Neuronal stem cell (in vitro differentiated cells): Measurements from ENCODE around the gene PDK1.

Experiments
- DNase-seq: peaks from one replicate; pipeline ENCODE4 v3.0.0-alpha.2; 2013; ENCODE audit warnings: low spot score
- H2AFZ ChIP-seq: one replicate; pipeline ENCODE4 v1.6.1; 2013; ENCODE audit warnings: mild to moderate bottlenecking, low read length, inconsistent platforms
- H2AK5ac ChIP-seq: 2 replicates; pipeline ENCODE4 v1.6.1; 2013; ENCODE audit warnings: low read depth, mild to moderate bottlenecking, inconsistent platforms, low read length, moderate library complexity, mixed read lengths
- H2BK120ac ChIP-seq: 2 replicates; pipeline ENCODE4 v1.6.1; 2013; ENCODE audit warnings: low read depth, mild to moderate bottlenecking, inconsistent platforms, low read length, moderate library complexity, mixed read lengths
- H2BK12ac ChIP-seq: one replicate; pipeline ENCODE4 v1.6.1; 2013; ENCODE audit warnings: low read length, inconsistent platforms
- H2BK15ac ChIP-seq: 2 replicates; pipeline ENCODE4 v1.6.1; 2013; ENCODE audit warnings: mild to moderate bottlenecking, low read length, inconsistent platforms, mixed read lengths
- H2BK5ac ChIP-seq: one replicate; pipeline ENCODE4 v1.6.1; 2013; ENCODE audit warnings: inconsistent platforms, mild to moderate bottlenecking, low read length, moderate library complexity
- H3K14ac ChIP-seq: one replicate; pipeline ENCODE4 v1.6.1; 2013; ENCODE audit warnings: low read length, inconsistent platforms
- H3K18ac ChIP-seq: 2 replicates; pipeline ENCODE4 v1.6.1; 2013; ENCODE audit warnings: low read length, inconsistent platforms
- H3K23ac ChIP-seq: 2 replicates; pipeline ENCODE4 v1.6.1; 2013; ENCODE audit warnings: low read depth, mild to moderate bottlenecking, mixed read lengths, low read length, inconsistent platforms; ENCODE audit not compliant: poor library complexity
- H3K27ac ChIP-seq: replicated peaks from 3 replicates; pipeline ENCODE4 v1.5.1; 2013; ENCODE audit warnings: low read length, inconsistent platforms
- H3K27me3 ChIP-seq, 3 experiments: 2 replicates each; pipeline ENCODE4 v1.6.1; 2013; ENCODE audit warnings: low read length in 3 of 3, mild to moderate bottlenecking in 2 of 3, inconsistent platforms in 1 of 3, low read depth in 1 of 3, mixed read lengths in 1 of 3, moderate library complexity in 1 of 3; ENCODE audit not compliant: control insufficient read depth in 3 of 3, insufficient read depth in 3 of 3
- H3K36me3 ChIP-seq, 2 donors: replicated peaks in 1 of 2; 2 replicates each; pipeline ENCODE4 v1.6.1; 2013; ENCODE audit warnings: low read length in 2 of 2; ENCODE audit not compliant: control insufficient read depth in 2 of 2, insufficient read depth in 2 of 2
- H3K4ac ChIP-seq: 2 replicates; pipeline ENCODE4 v1.6.1; 2013; ENCODE audit warnings: inconsistent platforms, mild to moderate bottlenecking, low read length, moderate library complexity
- H3K4me1 ChIP-seq, 2 donors: 1 replicate in 1 of 2; 2 replicates in 1 of 2; pipeline ENCODE4 v1.6.1; 2013; ENCODE audit warnings: low read length in 2 of 2, low read depth in 1 of 2; ENCODE audit not compliant: control insufficient read depth in 2 of 2, insufficient read depth in 1 of 2
- H3K4me2 ChIP-seq: one replicate; pipeline ENCODE4 v1.6.1; 2013; ENCODE audit warnings: mild to moderate bottlenecking, low read length, inconsistent platforms; ENCODE audit not compliant: insufficient read depth, poor library complexity, severe bottlenecking
- H3K4me3 ChIP-seq, 2 donors: 2 replicates each; pipeline ENCODE4 v1.5.1; 2013; ENCODE audit warnings: low read length in 2 of 2, mild to moderate bottlenecking in 2 of 2, inconsistent platforms in 1 of 2, moderate library complexity in 1 of 2
- H3K79me1 ChIP-seq: one replicate; pipeline ENCODE4 v1.6.1; 2013; ENCODE audit warnings: low read depth, mild to moderate bottlenecking, inconsistent platforms, low read length, moderate library complexity
- H3K9ac ChIP-seq: one replicate; pipeline ENCODE4 v1.6.1; 2013; ENCODE audit warnings: mild to moderate bottlenecking, low read depth, low read length, inconsistent platforms; ENCODE audit not compliant: poor library complexity
- H3K9me3 ChIP-seq, 2 donors: replicated peaks in 1 of 2; 2 replicates each; pipeline versions ENCODE3 to v1.6.1; 2013; ENCODE audit warnings: low read length in 2 of 2, mild to moderate bottlenecking in 2 of 2, inconsistent platforms in 1 of 2, low read depth in 1 of 2, mixed read lengths in 1 of 2, moderate library complexity in 1 of 2; ENCODE audit not compliant: control insufficient read depth in 2 of 2, insufficient read depth in 1 of 2
- H4K8ac ChIP-seq: one replicate; pipeline ENCODE4 v1.6.1; 2013; ENCODE audit warnings: low read depth, mild to moderate bottlenecking, inconsistent platforms, low read length, moderate library complexity
- H4K91ac ChIP-seq: one replicate; pipeline ENCODE4 v1.6.1; 2013; ENCODE audit warnings: low read length, low read depth, mild to moderate bottlenecking, inconsistent platforms; ENCODE audit not compliant: poor library complexity
- WGBS, 2 donors: extraction: QIAGEN DNeasy Blood & Tissue Kit; methylation state at CpG; one replicate each; pipeline ENCODE4 v1.1.7; 2013; ENCODE audit warnings: missing lambda C conversion rate in 2 of 2, mixed read lengths in 1 of 2; ENCODE audit not compliant: insufficient read length in 2 of 2, insufficient replicate concordance in 1 of 2; ENCODE audit errors: extremely low coverage in 2 of 2; 5-methylcytosine and 5-hydroxymethylcytosine counted together

PDK1 gene

GRCh38 chr2:172512810-172513523, 42.9 kb upstream of the PDK1 start:
- no peak overlapping the region for H2BK15ac ChIP-seq
- peaks cover 8 to 12% of the 10 kb centered on the region in 2 donors for H3K9me3 ChIP-seq
- no peak overlapping the region for H3K18ac ChIP-seq
- no peak overlapping the region for H3K23ac ChIP-seq
- H3K4me3 ChIP-seq: no peak overlapping the region
- no peak overlapping the region for H4K8ac ChIP-seq
- H3K4me2 ChIP-seq: no peak overlapping the region
- no peak overlapping the region for H4K91ac ChIP-seq
- H2AK5ac ChIP-seq: no peak overlapping the region
- no CpG with 5 or more reads among the region's 5 CpGs for WGBS, 2 donors
- no peak overlapping the region for H3K27ac ChIP-seq
- no peak overlapping the region for H2BK5ac ChIP-seq
- H3K79me1 ChIP-seq: no peaks in the 10 kb centered on the region
- no peak overlapping the region for H2AFZ ChIP-seq
- H3K36me3 ChIP-seq: no peaks in the 10 kb centered on the region
- no peak for DNase-seq
- H3K4ac ChIP-seq: no peak overlapping the region
- no peaks in the 10 kb centered on the region for H3K27me3 ChIP-seq
- no peak overlapping the region for H2BK120ac ChIP-seq
- no peak overlapping the region for H3K14ac ChIP-seq
- H3K9ac ChIP-seq: no peak overlapping the region
- no peaks in the 10 kb centered on the region for H3K4me1 ChIP-seq
- no peak overlapping the region for H2BK12ac ChIP-seq

DNA sequence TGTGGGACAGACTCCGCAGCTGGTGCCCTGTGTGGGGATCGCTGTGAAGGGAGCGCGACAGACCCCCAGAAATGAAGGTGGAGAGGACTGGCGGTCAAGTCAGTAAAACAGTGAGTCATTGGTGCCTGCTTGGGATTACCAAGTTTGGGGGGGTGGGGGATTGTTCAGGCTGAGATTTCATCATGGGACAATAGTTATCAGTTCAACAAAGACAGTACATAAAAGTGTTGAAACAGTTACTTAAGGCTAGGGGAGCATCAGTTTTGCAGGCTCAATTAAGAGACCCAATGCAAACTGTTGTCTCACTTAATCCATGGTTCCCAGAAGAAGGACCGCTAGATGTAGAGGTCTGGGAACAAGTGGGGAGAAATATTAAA, 42.4 kb upstream of the PDK1 start:
- H3K27me3 ChIP-seq: no peaks in the 10 kb centered on the region
- no peak overlapping the region for H2AFZ ChIP-seq
- H2BK120ac ChIP-seq: no peak overlapping the region
- H3K9ac ChIP-seq: no peak overlapping the region
- no peak overlapping the region for H3K18ac ChIP-seq
- no peaks in the 10 kb centered on the region for H3K79me1 ChIP-seq
- no peak overlapping the region for H2BK5ac ChIP-seq
- no peak overlapping the region for H2BK12ac ChIP-seq
- no peak overlapping the region for H4K8ac ChIP-seq
- no peak overlapping the region for H3K27ac ChIP-seq
- H3K36me3 ChIP-seq: no peaks in the 10 kb centered on the region
- WGBS, 2 donors: no CpG with 5 or more reads among the region's 6 CpGs
- no peak overlapping the region for H3K4me3 ChIP-seq
- no peak overlapping the region for H4K91ac ChIP-seq
- H3K9me3 ChIP-seq: peaks cover 8 to 12% of the 10 kb centered on the region in 2 donors
- no peak overlapping the region for H2AK5ac ChIP-seq
- H3K23ac ChIP-seq: no peak overlapping the region
- no peak overlapping the region for H3K14ac ChIP-seq
- H3K4me1 ChIP-seq: no peaks in the 10 kb centered on the region
- no peak for DNase-seq
- no peak overlapping the region for H2BK15ac ChIP-seq
- H3K4ac ChIP-seq: no peak overlapping the region
- no peak overlapping the region for H3K4me2 ChIP-seq

GRCh38 chr2:172513935-172514586, 41.8 kb upstream of the PDK1 start:
- Histone ChIP-seq H2AFZ (no peak overlapping the region), H2BK5ac (no peak overlapping the region), H3K9ac (no peak overlapping the region), H2AK5ac (no peak overlapping the region), H3K27ac (no peak overlapping the region), H2BK15ac (no peak overlapping the region), H3K18ac (no peak overlapping the region), H3K4me1 (no peaks in the 10 kb centered on the region), H3K36me3 (no peaks in the 10 kb centered on the region), H4K91ac (no peak overlapping the region), H3K23ac (no peak overlapping the region), H3K4ac (no peak overlapping the region), H3K4me2 (no peak overlapping the region), H3K4me3 (no peak overlapping the region), H2BK120ac (no peak overlapping the region), H2BK12ac (no peak overlapping the region), H3K27me3 (no peaks in the 10 kb centered on the region), H4K8ac (no peak overlapping the region), H3K14ac (no peak overlapping the region), H3K79me1 (no peaks in the 10 kb centered on the region), H3K9me3 (peaks cover 8 to 12% of the 10 kb centered on the region in 2 donors)
- no peak for DNase-seq
- no CpG with 5 or more reads among the region's 15 CpGs for WGBS, 2 donors

GRCh38 chr2:172516299-172516698, 39.6 kb upstream of the PDK1 start:
- Histone ChIP-seq H3K18ac (no peak overlapping the region), H2AFZ (no peak overlapping the region), H3K9ac (no peak overlapping the region), H3K14ac (no peak overlapping the region), H2BK5ac (no peak overlapping the region), H3K4ac (no peak overlapping the region), H2AK5ac (no peak overlapping the region), H3K36me3 (no peaks in the 10 kb centered on the region), H4K91ac (no peak overlapping the region), H2BK15ac (no peak overlapping the region), H4K8ac (no peak overlapping the region), H2BK120ac (no peak overlapping the region), H3K4me3 (no peak overlapping the region), H3K79me1 (no peaks in the 10 kb centered on the region), H3K27ac (no peak overlapping the region), H2BK12ac (no peak overlapping the region), H3K4me1 (no peaks in the 10 kb centered on the region), H3K23ac (no peak overlapping the region), H3K27me3 (no peaks in the 10 kb centered on the region), H3K9me3 (peaks cover 12 to 17% of the 10 kb centered on the region in 2 donors), H3K4me2 (no peak overlapping the region)
- WGBS, 2 donors: no CpG with 5 or more reads among the region's 1 CpG
- DNase-seq: no peak
